GM18507 (cell line): Measurements from ENCODE around the gene OR52E2.

Source experiments
- DNase-seq: peaks from one replicate; pipeline ENCODE4 v3.0.0; 2011; ENCODE audit warnings: low read depth; ENCODE audit not compliant: insufficient read length; ENCODE audit errors: extremely low spot score
- FAIRE-seq: peaks from 2 replicates; lab custom pipeline; 2011; peaks lifted over from hg19 to GRCh38; lab: Jason Lieb, UNC

Gene OR52E2

GRCh38 chr11:5036669-5037068 lies 22.8 kb downstream of the OR52E2 start:
- DNase-seq (no peak), FAIRE-seq (no peak)

- DNase-seq (no peak), FAIRE-seq (no peak)
Observed at GRCh38 chr11:5021996-5022395, 37.4 kb downstream of the OR52E2 start.

- DNase-seq = no peak
- no peak for FAIRE-seq
Observed at GRCh38 chr11:5013012-5013411, 46.4 kb downstream of the OR52E2 start.

DNA sequence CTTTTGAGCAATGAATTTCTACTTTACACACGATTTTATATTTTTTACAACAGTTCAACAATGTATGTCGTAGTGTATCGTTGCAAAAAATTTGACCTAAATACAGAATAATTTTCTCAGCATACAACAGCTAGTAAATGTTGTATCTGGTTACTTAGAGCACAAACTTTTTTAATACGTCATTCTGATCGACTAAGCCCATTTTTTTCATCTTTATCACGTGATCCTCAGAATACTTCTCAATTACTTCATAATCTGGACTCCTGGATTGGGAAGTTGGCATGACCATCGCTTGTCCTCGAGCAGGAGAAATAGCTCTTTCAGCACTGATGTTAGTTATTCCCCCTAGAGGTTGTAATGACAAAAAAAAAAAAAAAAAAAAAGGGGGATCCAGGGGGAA lies 48.2 kb downstream of the OR52E2 start:
- DNase-seq (no peak), FAIRE-seq (no peak)
